GM12873 (cell line): ENCODE data around the gene TSR1.

ENCODE experiments used
- CTCF ChIP-seq: IDR thresholded peaks from 2 replicates; pipeline ENCODE4 v1.5.1; 2012; ENCODE audit warnings: low read depth, mild to moderate bottlenecking, moderate library complexity, low read length, control low read depth; ENCODE audit not compliant: insufficient read depth; ENCODE audit errors: missing control alignments

The TSR1 gene

GRCh38 chr17:2372681-2373080, 36.4 kb upstream of the TSR1 start:
- no peak for TF ChIP-seq CTCF

- TF ChIP-seq CTCF = no peak
Observed at GRCh38 chr17:2372180-2372579, 35.9 kb upstream of the TSR1 start.

GRCh38 chr17:2371183-2372130, 35.2 kb upstream of the TSR1 start:
- no peak for TF ChIP-seq CTCF

- TF ChIP-seq CTCF = no peak
Observed at GRCh38 chr17:2370211-2370589, 33.9 kb upstream of the TSR1 start.

GRCh38 chr17:2369551-2370210, 33.4 kb upstream of the TSR1 start:
- no peak for TF ChIP-seq CTCF

- TF ChIP-seq CTCF = no peak
Observed at GRCh38 chr17:2369039-2369438, 32.8 kb upstream of the TSR1 start.

- TF ChIP-seq CTCF = no peak
Observed at GRCh38 chr17:2368359-2368758, 32.1 kb upstream of the TSR1 start.
